GM23248 (cell line): Measurements from ENCODE around the gene EVL. TPM values are rescaled to one million over a fixed set of nuclear protein-coding genes. Genes with fewer than 3 reads are reported as not detected.

Experiments used
- DNase-seq: peaks from one replicate; pipeline ENCODE4 v3.0.0-alpha.2; 2015
- H2AFZ ChIP-seq: fragments of 200-600 bp; sonication (generic); 2 replicates; pipeline ENCODE4 v1.6.1; 2016; ENCODE audit warnings: antibody characterized with exemption
- H3F3A ChIP-seq: fragments of 200-600 bp; sonication (generic); 2 replicates; pipeline ENCODE4 v1.6.1; 2016; ENCODE audit warnings: mild to moderate bottlenecking, antibody characterized with exemption, mixed run types; ENCODE audit not compliant: insufficient read depth
- H3K27ac ChIP-seq: fragments of 200-600 bp; sonication (generic); 2 replicates; pipeline ENCODE4 v1.5.1; 2016; ENCODE audit warnings: mild to moderate bottlenecking
- H3K27me3 ChIP-seq: fragments of 200-600 bp; sonication (generic); replicated peaks from 2 replicates; pipeline ENCODE4 v1.6.1; 2016; ENCODE audit warnings: mild to moderate bottlenecking; ENCODE audit not compliant: insufficient read depth
- H3K36me3 ChIP-seq: fragments of 200-600 bp; sonication (generic); 2 replicates; pipeline ENCODE4 v1.6.1; 2016; ENCODE audit warnings: low read depth, mild to moderate bottlenecking
- H3K4me1 ChIP-seq: fragments of 200-600 bp; sonication (generic); 2 replicates; pipeline ENCODE4 v1.6.1; 2016; ENCODE audit warnings: mild to moderate bottlenecking; ENCODE audit not compliant: insufficient read depth
- H3K4me2 ChIP-seq: fragments of 200-600 bp; sonication (generic); one replicate; pipeline ENCODE4 v1.6.1; 2016; ENCODE audit warnings: mild to moderate bottlenecking; ENCODE audit not compliant: unreplicated experiment
- H3K4me3 ChIP-seq: fragments of 200-600 bp; sonication (generic); 2 replicates; pipeline ENCODE4 v1.5.1; 2016; ENCODE audit warnings: mild to moderate bottlenecking
- H3K79me2 ChIP-seq: fragments of 200-600 bp; sonication (generic); 2 replicates; pipeline ENCODE4 v1.6.1; 2016; ENCODE audit warnings: mild to moderate bottlenecking; ENCODE audit not compliant: insufficient read depth
- H3K9ac ChIP-seq: fragments of 200-600 bp; sonication (generic); 2 replicates; pipeline ENCODE4 v1.6.1; 2016; ENCODE audit warnings: mild to moderate bottlenecking
- H3K9me2 ChIP-seq: fragments of 200-600 bp; sonication (generic); 2 replicates; pipeline ENCODE4 v1.6.1; 2016; ENCODE audit warnings: mixed run types, mild to moderate bottlenecking, moderate library complexity; ENCODE audit not compliant: insufficient read depth
- H3K9me3 ChIP-seq: fragments of 200-600 bp; sonication (generic); one replicate; pipeline ENCODE4 v1.6.1; 2017; ENCODE audit warnings: low read depth
- H4K20me1 ChIP-seq: fragments of 200-600 bp; sonication (generic); 2 replicates; pipeline ENCODE4 v1.6.0; 2016; ENCODE audit not compliant: insufficient read depth
- EZH2 ChIP-seq: fragments of 200-600 bp; sonication (generic); IDR thresholded peaks from 2 replicates; pipeline ENCODE4 v1.6.1; 2018; ENCODE audit warnings: antibody characterized with exemption, mild to moderate bottlenecking; ENCODE audit not compliant: insufficient read depth, poor library complexity, severe bottlenecking
- EZH2phosphoT487 ChIP-seq: fragments of 200-600 bp; sonication (generic); IDR thresholded peaks from 2 replicates; pipeline ENCODE4 v1.6.1; 2018; ENCODE audit warnings: antibody characterized with exemption, moderate library complexity, mild to moderate bottlenecking, low read depth; ENCODE audit not compliant: insufficient read depth
- WGBS, 2 experiments: methylation state at CpG; one replicate each; pipeline ENCODE4 v1.1.6; 2015 to 2017; ENCODE audit warnings: low lambda C conversion rate in 2 of 2, low coverage in 1 of 2; ENCODE audit errors: missing lambda C conversion rate in 2 of 2; 5-methylcytosine and 5-hydroxymethylcytosine counted together
- in situ Hi-C: fragments of 300-500 bp; cut with MboI; formaldehyde crosslinking; loops from 2 replicates; pipeline ENCODE4 v1.15.0; 2020
- polyA plus RNA-seq: library from polyadenylated mRNA; unstranded; fragments of >200 nt; fragmentation: Nextera tagmentation; extraction: Ambion mirVana; gene quantifications from 2 replicates; pipeline ENCODE4 v1.2.1, GENCODE V29; 2016
- total RNA-seq: library from RNA; depleted of rRNA; stranded (reverse); fragments of >200 nt; shearing (Covaris generic); gene quantifications from 2 replicates; pipeline ENCODE4 v1.2.3, GENCODE V29; 2014

The EVL gene
- total and polyA plus RNA-seq, 2 experiments from 2014 or later, result 6.6 to 29.9 TPM

DNA sequence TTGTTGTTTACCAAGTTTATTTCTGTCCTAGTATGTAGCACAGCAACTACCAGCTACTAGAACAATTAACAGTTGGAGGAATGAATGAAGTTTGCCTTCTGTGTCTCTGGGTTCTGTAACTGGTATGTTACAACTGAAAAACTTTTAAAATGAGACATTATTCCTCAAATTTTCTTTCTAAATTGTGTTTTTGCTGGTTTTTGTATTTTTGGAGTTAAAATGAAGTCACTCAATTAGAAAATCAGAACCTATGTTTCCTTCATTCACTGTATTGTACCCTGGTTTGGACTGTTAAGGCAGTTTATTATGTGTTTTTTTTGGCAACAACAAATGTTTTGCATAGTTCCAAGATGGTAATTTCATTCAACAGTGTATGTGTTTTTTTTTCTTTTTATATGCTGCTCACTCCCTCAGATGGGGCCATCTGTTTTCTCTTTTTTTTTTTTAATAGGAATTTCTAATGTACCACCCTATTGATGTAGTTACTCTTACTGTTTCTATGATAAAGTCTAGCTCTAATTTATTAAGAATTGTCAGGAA lies 30.2 kb upstream of the EVL start:
- Histone ChIP-seq H3K36me3 (no peaks in the 10 kb centered on the region), H3K9ac (no peak overlapping the region), H3K79me2 (peaks cover 50% of the 10 kb centered on the region), H2AFZ (no peak overlapping the region), H3K9me3 (no peaks in the 10 kb centered on the region), H3K27me3 (no peaks in the 10 kb centered on the region), H4K20me1 (no peaks in the 10 kb centered on the region), H3K4me2 (no peak overlapping the region), H3K4me1 (peaks cover 33% of the 10 kb centered on the region), H3K9me2 (no peaks in the 10 kb centered on the region), H3K27ac (no peak overlapping the region), H3K4me3 (no peak overlapping the region), H3F3A (peaks cover 32% of the 10 kb centered on the region)
- TF ChIP-seq EZH2 (no peak), EZH2phosphoT487 (no peak)
- DNase-seq, result no peak
- in situ Hi-C loops, result no loop called here

DNA sequence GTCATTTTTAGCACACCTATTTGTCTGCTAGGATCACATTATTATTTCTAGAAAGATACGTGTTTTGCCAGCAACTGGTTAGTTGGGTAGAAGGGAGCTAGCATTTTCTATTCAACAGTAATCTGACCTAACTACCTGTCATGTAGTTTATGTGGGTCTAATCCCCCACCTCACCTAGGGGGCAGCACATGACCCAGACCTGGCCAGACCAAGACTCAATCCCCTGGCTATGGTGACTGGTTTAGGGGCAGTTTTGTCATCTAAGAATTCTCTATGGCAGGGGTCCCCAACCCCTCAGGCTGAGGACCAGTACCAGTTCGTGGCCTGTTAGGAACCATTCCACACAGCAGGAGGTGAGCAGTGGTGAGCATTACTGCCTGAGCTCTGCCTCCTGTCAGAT lies 29.5 kb upstream of the EVL start:
- Histone ChIP-seq H3K27ac (no peak overlapping the region), H3K79me2 (peaks cover 50% of the 10 kb centered on the region), H3K9me3 (no peaks in the 10 kb centered on the region), H3K27me3 (no peaks in the 10 kb centered on the region), H3K4me1 (peaks cover 28% of the 10 kb centered on the region), H3K9ac (no peak overlapping the region), H3K9me2 (no peaks in the 10 kb centered on the region), H2AFZ (no peak overlapping the region), H4K20me1 (no peaks in the 10 kb centered on the region), H3F3A (peaks cover 26% of the 10 kb centered on the region), H3K4me3 (no peak overlapping the region), H3K36me3 (no peaks in the 10 kb centered on the region), H3K4me2 (no peak overlapping the region)
- WGBS, 2 experiments, result 94 to 98% methylated on average over 2 of the region's 2 CpGs
- no peak for DNase-seq
- TF ChIP-seq EZH2phosphoT487 (no peak), EZH2 (no peak)
- in situ Hi-C loops, result no loop called here

DNA sequence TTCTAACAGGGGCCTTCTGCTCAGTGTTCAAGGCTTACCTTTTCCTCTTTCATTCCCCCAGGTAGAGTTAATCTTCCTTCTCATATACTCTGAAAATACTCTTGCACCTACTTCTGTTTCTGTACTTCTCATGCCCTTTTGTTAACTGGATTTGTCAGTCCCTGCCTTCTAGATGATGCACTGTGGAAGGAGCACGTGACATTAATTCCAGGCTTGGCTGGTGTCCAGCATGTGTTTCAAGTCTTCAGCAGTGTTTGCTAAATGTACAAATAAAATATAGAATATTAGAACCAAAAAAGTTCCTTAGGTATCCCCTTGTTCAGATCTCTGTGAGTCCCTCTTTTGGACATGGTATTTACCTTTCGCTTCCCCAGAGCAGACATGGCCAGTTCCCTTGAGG lies 27.9 kb upstream of the EVL start:
- Histone ChIP-seq H4K20me1 (no peaks in the 10 kb centered on the region), H3K9me3 (no peaks in the 10 kb centered on the region), H3K9me2 (no peaks in the 10 kb centered on the region), H3K4me2 (no peak overlapping the region), H3K4me1 (peaks cover 14% of the 10 kb centered on the region), H3K79me2 (peaks cover 56% of the 10 kb centered on the region), H3K27ac (no peak overlapping the region), H3K9ac (no peak overlapping the region), H3K4me3 (no peak overlapping the region), H3K36me3 (no peaks in the 10 kb centered on the region), H3K27me3 (no peaks in the 10 kb centered on the region), H2AFZ (no peak overlapping the region), H3F3A (peaks cover 11% of the 10 kb centered on the region)
- 60% methylated on average over 2 of the region's 2 CpGs for whole genome bisulfite sequencing, 2 experiments
- no peak for TF ChIP-seq EZH2phosphoT487
- TF ChIP-seq EZH2, result no peak
- peak; percentile 56 for DNase-seq
- in situ Hi-C loops, result no loop called here

DNA sequence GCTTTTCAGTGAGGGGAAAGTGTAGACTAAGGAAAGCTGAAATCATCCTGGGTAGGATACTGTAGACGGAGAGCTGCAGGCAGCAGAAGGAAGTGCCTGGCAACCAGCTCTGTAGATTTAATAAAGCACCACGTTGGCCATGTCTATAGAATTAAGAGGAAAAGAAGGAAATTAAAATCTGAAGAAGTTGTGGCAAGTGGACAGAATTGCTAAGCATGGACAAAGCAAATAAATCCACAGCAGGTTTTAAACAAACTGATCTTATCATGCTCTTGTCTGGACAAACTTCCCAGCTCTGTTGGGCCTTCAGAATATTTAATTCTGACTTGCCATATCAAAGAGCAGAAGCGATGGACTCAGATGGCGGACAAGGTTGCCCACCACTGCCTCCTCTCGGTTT lies 27.2 kb upstream of the EVL start:
- Histone ChIP-seq H3K36me3 (no peaks in the 10 kb centered on the region), H3K4me1 (peaks cover 7% of the 10 kb centered on the region), H3K9me2 (no peaks in the 10 kb centered on the region), H3K9me3 (no peaks in the 10 kb centered on the region), H3K27ac (no peak overlapping the region), H3K27me3 (no peaks in the 10 kb centered on the region), H3F3A (peaks cover 5% of the 10 kb centered on the region; the same call in 1 of the 2 replicates), H3K9ac (no peak overlapping the region), H4K20me1 (no peaks in the 10 kb centered on the region), H3K4me3 (no peak overlapping the region), H3K4me2 (no peak overlapping the region), H2AFZ (no peak overlapping the region), H3K79me2 (peaks cover 62% of the 10 kb centered on the region)
- in situ Hi-C loops, result no loop called here
- WGBS, 2 experiments, result 79 to 85% methylated on average over 5 of the region's 5 CpGs
- no peak for DNase-seq
- no peak for TF ChIP-seq EZH2phosphoT487

DNA sequence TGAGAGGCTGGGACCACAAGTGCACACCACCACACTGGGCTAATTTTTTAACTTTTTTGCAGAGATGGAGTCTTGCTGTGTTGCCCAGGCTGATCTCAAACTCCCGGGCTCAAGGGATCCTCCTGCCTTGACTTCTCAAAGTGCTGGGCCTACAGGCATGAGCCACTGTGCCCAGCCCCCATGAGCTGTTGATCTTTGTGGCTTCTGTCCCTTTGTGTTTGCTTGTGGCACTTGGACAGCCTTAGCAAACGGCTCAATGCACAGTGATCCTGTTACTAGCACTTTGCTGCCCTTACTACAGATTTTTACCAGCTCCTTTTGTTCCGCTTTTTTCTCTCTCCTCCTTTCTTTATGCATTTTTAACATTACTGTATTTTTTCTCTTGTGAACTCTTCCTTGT lies 25.3 kb upstream of the EVL start:
- no peaks in the 10 kb centered on the region for H3K9me3 ChIP-seq
- no peak overlapping the region for H3K9ac ChIP-seq
- H3F3A ChIP-seq, result no peaks in the 10 kb centered on the region
- H3K36me3 ChIP-seq, result no peaks in the 10 kb centered on the region
- no peak overlapping the region for H3K4me2 ChIP-seq
- H3K4me1 ChIP-seq, result no peaks in the 10 kb centered on the region
- peaks cover 58% of the 10 kb centered on the region for H3K79me2 ChIP-seq
- H3K27me3 ChIP-seq, result no peaks in the 10 kb centered on the region
- H3K27ac ChIP-seq, result no peak overlapping the region
- H2AFZ ChIP-seq, result no peak overlapping the region
- TF ChIP-seq EZH2phosphoT487 (no peak), EZH2 (no peak)
- no peak overlapping the region for H3K4me3 ChIP-seq
- H4K20me1 ChIP-seq, result no peaks in the 10 kb centered on the region
- in situ Hi-C loops, result no loop called here
- no peak for DNase-seq
- H3K9me2 ChIP-seq, result no peaks in the 10 kb centered on the region
- WGBS, 2 experiments, result 97 to 98% methylated on average over 3 of the region's 3 CpGs
